ENCODE data around the gene CIITA.

CIITA gene

DNA sequence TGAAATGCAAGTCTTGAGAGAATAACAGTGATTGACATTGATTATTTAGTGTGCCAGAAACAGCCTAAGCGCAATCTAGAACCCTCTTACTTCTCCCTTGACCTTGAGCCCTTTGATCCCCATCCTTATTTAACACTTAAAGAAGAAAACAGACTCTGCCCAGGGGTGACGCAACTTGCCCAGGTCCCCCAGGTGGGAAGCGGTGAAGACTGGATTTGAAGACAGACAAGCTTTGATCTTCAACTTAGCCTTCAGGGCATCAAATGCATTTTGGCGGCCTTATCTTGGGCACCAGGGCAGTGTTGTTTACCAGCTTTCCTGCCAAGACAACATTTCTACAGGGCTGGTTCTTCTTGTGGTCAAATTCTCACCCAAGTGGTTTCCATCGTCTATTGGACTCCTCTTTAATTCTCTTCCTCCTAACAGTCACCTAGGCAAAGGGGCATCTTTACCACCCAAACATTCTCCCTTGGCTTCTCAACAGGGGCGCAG is 8.9 kb upstream of the CIITA start:
- H3K27me3 ChIP-seq (ENCODE audit: insufficient read depth, poor library complexity, severe bottlenecking): no peaks in the 10 kb centered on the region
- H3K4me3 ChIP-seq (replicated peaks; ENCODE audit: insufficient read depth, low read length): no peak overlapping the region
- no peak for DNase-seq (ENCODE audit: low read depth in 1 of 2, low spot score in 1 of 2)
- TF ChIP-seq POLR2AphosphoS5 (IDR thresholded peaks at IDR 0.05; ENCODE audit: low read depth) (no peak), GABPA (IDR thresholded peaks at IDR 0.05; ENCODE audit: low read depth) (no peak), SPI1 (IDR thresholded peaks at IDR 0.05; ENCODE audit: borderline replicate concordance, low read depth) (no peak)
- TF ChIP-seq, protein P1, sequence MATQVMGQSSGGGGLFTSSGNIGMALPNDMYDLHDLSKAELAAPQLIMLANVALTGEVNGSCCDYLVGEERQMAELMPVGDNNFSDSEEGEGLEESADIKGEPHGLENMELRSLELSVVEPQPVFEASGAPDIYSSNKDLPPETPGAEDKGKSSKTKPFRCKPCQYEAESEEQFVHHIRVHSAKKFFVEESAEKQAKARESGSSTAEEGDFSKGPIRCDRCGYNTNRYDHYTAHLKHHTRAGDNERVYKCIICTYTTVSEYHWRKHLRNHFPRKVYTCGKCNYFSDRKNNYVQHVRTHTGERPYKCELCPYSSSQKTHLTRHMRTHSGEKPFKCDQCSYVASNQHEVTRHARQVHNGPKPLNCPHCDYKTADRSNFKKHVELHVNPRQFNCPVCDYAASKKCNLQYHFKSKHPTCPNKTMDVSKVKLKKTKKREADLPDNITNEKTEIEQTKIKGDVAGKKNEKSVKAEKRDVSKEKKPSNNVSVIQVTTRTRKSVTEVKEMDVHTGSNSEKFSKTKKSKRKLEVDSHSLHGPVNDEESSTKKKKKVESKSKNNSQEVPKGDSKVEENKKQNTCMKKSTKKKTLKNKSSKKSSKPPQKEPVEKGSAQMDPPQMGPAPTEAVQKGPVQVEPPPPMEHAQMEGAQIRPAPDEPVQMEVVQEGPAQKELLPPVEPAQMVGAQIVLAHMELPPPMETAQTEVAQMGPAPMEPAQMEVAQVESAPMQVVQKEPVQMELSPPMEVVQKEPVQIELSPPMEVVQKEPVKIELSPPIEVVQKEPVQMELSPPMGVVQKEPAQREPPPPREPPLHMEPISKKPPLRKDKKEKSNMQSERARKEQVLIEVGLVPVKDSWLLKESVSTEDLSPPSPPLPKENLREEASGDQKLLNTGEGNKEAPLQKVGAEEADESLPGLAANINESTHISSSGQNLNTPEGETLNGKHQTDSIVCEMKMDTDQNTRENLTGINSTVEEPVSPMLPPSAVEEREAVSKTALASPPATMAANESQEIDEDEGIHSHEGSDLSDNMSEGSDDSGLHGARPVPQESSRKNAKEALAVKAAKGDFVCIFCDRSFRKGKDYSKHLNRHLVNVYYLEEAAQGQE (IDR thresholded peaks at IDR 0.05; ENCODE audit: insufficient replicate concordance, low read depth): no peak
- TF ChIP-seq, protein P2, sequence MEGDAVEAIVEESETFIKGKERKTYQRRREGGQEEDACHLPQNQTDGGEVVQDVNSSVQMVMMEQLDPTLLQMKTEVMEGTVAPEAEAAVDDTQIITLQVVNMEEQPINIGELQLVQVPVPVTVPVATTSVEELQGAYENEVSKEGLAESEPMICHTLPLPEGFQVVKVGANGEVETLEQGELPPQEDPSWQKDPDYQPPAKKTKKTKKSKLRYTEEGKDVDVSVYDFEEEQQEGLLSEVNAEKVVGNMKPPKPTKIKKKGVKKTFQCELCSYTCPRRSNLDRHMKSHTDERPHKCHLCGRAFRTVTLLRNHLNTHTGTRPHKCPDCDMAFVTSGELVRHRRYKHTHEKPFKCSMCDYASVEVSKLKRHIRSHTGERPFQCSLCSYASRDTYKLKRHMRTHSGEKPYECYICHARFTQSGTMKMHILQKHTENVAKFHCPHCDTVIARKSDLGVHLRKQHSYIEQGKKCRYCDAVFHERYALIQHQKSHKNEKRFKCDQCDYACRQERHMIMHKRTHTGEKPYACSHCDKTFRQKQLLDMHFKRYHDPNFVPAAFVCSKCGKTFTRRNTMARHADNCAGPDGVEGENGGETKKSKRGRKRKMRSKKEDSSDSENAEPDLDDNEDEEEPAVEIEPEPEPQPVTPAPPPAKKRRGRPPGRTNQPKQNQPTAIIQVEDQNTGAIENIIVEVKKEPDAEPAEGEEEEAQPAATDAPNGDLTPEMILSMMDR (IDR thresholded peaks at IDR 0.05; ENCODE audit: insufficient read depth, low read length): no peak
- peak overlapping the region; percentile 70 for H3K27ac ChIP-seq (replicated peaks)

GRCh38 chr16:10868596-10869469 is 8.2 kb upstream of the CIITA start:
- Histone ChIP-seq H3K27me3 (ENCODE audit: insufficient read depth, poor library complexity, severe bottlenecking) (no peaks in the 10 kb centered on the region), H3K27ac (replicated peaks) (peak overlapping the region; percentile 70), H3K4me3 (replicated peaks; ENCODE audit: insufficient read depth, low read length) (no peak overlapping the region)
- no peak for TF ChIP-seq POLR2AphosphoS5 (IDR thresholded peaks at IDR 0.05; ENCODE audit: low read depth)
- TF ChIP-seq GABPA (IDR thresholded peaks at IDR 0.05; ENCODE audit: low read depth): no peak
- peak; percentile 90 for TF ChIP-seq SPI1 (IDR thresholded peaks at IDR 0.05; ENCODE audit: borderline replicate concordance, low read depth)
- DNase-seq (ENCODE audit: low read depth in 1 of 2, low spot score in 1 of 2): peak in 1 of 2 experiments; percentile 87

GRCh38 chr16:10870137-10870776 is 6.7 kb upstream of the CIITA start:
- no peak for DNase-seq (ENCODE audit: low read depth in 1 of 2, low spot score in 1 of 2)
- H3K27me3 ChIP-seq (ENCODE audit: insufficient read depth, poor library complexity, severe bottlenecking): no peaks in the 10 kb centered on the region
- H3K27ac ChIP-seq (replicated peaks): peak overlapping the region; percentile 48
- TF ChIP-seq POLR2AphosphoS5 (IDR thresholded peaks at IDR 0.05; ENCODE audit: low read depth) (no peak), GABPA (IDR thresholded peaks at IDR 0.05; ENCODE audit: low read depth) (no peak), SPI1 (IDR thresholded peaks at IDR 0.05; ENCODE audit: borderline replicate concordance, low read depth) (no peak)
- TF ChIP-seq, protein P2 (IDR thresholded peaks at IDR 0.05; ENCODE audit: insufficient read depth, low read length): no peak
- TF ChIP-seq, protein P1 (IDR thresholded peaks at IDR 0.05; ENCODE audit: insufficient replicate concordance, low read depth): no peak
- H3K4me3 ChIP-seq (replicated peaks; ENCODE audit: insufficient read depth, low read length): no peak overlapping the region

DNA sequence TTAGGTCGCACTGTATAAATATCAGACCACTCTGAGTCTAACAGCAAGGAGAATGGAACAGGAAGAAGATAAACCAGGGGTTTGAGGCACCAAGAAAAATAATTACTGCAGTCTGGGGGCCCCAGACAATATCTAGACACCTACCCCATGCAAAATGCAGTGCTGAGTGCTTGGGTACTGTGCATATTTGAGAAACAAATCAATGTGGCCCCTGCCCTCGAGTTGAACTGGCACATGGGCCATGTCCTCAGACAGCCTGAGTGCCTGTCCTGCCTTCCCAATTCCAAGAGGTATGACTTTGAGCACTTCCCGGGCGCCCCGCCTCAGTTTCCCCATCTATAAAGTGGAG is 6.2 kb upstream of the CIITA start:
- DNase-seq (ENCODE audit: low read depth in 1 of 2, low spot score in 1 of 2): no peak
- Histone ChIP-seq H3K4me3 (replicated peaks; ENCODE audit: insufficient read depth, low read length) (no peak overlapping the region), H3K27me3 (ENCODE audit: insufficient read depth, poor library complexity, severe bottlenecking) (no peaks in the 10 kb centered on the region), H3K27ac (replicated peaks) (peak overlapping the region; percentile 48)
- TF ChIP-seq, protein P1 (IDR thresholded peaks at IDR 0.05; ENCODE audit: insufficient replicate concordance, low read depth): no peak
- TF ChIP-seq, protein P2 (IDR thresholded peaks at IDR 0.05; ENCODE audit: insufficient read depth, low read length): no peak
- TF ChIP-seq POLR2AphosphoS5 (IDR thresholded peaks at IDR 0.05; ENCODE audit: low read depth): no peak
- TF ChIP-seq SPI1 (IDR thresholded peaks at IDR 0.05; ENCODE audit: borderline replicate concordance, low read depth): no peak
- TF ChIP-seq GABPA (IDR thresholded peaks at IDR 0.05; ENCODE audit: low read depth): no peak
